ENCODE results near the gene EXOC6. TPM values are rescaled to one million over a fixed set of nuclear protein-coding genes. Genes with fewer than 3 reads are reported as not detected.

The EXOC6 gene
- total RNA-seq, 1 experiment from 2014 or later = 9.3 TPM

DNA sequence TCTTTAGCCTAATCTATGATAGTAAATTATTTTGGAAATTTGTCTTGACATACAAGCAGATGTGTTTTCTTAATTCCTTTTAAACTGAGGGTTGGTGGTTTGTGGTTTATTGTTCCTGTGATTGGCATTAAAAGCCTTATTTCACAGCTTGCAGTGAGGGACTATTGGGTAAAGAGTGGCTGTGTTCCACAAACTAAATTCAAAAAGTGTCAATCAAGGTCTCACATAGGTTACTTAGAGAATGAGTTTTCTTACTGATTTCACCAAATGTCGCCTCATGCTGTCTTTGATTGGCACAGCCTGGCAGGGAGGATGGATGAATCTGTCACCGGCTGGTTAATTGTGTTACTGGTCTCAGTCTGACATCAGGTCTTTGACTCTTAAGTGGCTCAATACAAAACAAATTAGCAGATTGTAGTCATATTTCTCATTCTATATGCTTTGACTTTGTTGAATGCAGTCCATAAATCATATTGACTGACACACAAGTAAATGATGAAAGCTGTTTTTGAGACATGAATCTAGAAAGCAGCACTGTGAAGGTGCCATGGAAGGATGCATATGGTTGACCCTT lies 145.5 kb downstream of the EXOC6 start:
- intact Hi-C loops (cut with micrococcal nuclease; ENCODE audit: unreplicated experiment) = no loop called here
- no peak for TF ChIP-seq EZH2 (IDR thresholded peaks at IDR 0.05; ENCODE audit: low read depth)
- TF ChIP-seq, protein P1, sequence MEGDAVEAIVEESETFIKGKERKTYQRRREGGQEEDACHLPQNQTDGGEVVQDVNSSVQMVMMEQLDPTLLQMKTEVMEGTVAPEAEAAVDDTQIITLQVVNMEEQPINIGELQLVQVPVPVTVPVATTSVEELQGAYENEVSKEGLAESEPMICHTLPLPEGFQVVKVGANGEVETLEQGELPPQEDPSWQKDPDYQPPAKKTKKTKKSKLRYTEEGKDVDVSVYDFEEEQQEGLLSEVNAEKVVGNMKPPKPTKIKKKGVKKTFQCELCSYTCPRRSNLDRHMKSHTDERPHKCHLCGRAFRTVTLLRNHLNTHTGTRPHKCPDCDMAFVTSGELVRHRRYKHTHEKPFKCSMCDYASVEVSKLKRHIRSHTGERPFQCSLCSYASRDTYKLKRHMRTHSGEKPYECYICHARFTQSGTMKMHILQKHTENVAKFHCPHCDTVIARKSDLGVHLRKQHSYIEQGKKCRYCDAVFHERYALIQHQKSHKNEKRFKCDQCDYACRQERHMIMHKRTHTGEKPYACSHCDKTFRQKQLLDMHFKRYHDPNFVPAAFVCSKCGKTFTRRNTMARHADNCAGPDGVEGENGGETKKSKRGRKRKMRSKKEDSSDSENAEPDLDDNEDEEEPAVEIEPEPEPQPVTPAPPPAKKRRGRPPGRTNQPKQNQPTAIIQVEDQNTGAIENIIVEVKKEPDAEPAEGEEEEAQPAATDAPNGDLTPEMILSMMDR (conservative IDR thresholded peaks at IDR 0.05) = no peak
- H3K4me2 ChIP-seq = no peak overlapping the region

DNA sequence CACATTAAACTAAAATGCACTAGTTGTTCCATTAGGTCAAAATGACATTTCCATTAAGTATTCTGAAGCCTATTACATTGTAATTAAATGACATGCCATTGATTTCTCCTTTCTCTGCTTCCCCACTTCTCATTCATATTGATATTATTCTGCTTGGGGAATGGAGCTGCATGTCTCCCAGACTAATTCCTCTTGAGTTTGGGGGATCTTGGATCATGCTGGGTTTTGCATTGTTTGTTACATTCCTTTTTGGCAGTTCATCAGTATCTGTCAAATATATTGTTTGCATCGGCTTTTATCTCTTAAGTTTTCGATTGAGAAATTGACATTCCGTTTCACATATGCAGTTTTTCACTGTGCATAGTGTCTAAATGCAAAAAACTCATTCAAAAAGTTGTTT lies 147.2 kb downstream of the EXOC6 start:
- H3K4me3 ChIP-seq = no peak overlapping the region
- no peaks in the 10 kb centered on the region for H3K27me3 ChIP-seq (ENCODE audit: insufficient read depth, low read depth)
- ChIA-PET POLR2A (ENCODE audit: unreplicated experiment) (no interaction called here), CTCF (no interaction called here)
- H2AFZ ChIP-seq = no peak overlapping the region
- no peak for DNase-seq
- TF ChIP-seq EZH2 (IDR thresholded peaks at IDR 0.05; ENCODE audit: low read depth) = no peak
- TF ChIP-seq, protein P1 (conservative IDR thresholded peaks at IDR 0.05) = no peak
- H3F3A ChIP-seq (ENCODE audit: insufficient read depth, low read depth) = no peaks in the 10 kb centered on the region
- H3K9me2 ChIP-seq (ENCODE audit: insufficient read depth) = no peaks in the 10 kb centered on the region
- intact Hi-C loops (cut with micrococcal nuclease; ENCODE audit: unreplicated experiment) = no loop called here
- H3K4me1 ChIP-seq (replicated peaks; ENCODE audit: insufficient read depth) = no peaks in the 10 kb centered on the region
- H3K79me2 ChIP-seq (ENCODE audit: low read depth) = no peaks in the 10 kb centered on the region
- BruUV-seq (replicated peaks) = no TSS peak
- H4K20me1 ChIP-seq (ENCODE audit: insufficient read depth) = no peaks in the 10 kb centered on the region
- no peaks in the 10 kb centered on the region for H3K9me3 ChIP-seq (ENCODE audit: insufficient read depth, low read depth)
- no peak overlapping the region for H3K4me2 ChIP-seq
- no peaks in the 10 kb centered on the region for H3K36me3 ChIP-seq (ENCODE audit: low read depth)
- H3K27ac ChIP-seq = no peak overlapping the region

More for the DNA sequence above, 145.5 kb downstream of the EXOC6 start:
- H2AFZ ChIP-seq = no peak overlapping the region
- DNase-seq = no peak
- H3K36me3 ChIP-seq (ENCODE audit: low read depth) = no peaks in the 10 kb centered on the region
- H3K27me3 ChIP-seq (ENCODE audit: insufficient read depth, low read depth) = no peaks in the 10 kb centered on the region
- H3K4me3 ChIP-seq = no peak overlapping the region
- H3K9me2 ChIP-seq (ENCODE audit: insufficient read depth) = no peaks in the 10 kb centered on the region
- no peaks in the 10 kb centered on the region for H3K79me2 ChIP-seq (ENCODE audit: low read depth)
- H4K20me1 ChIP-seq (ENCODE audit: insufficient read depth) = no peaks in the 10 kb centered on the region
- POLR2A ChIA-PET (ENCODE audit: unreplicated experiment) = no interaction called here
- H3K9me3 ChIP-seq (ENCODE audit: insufficient read depth, low read depth) = no peaks in the 10 kb centered on the region
- no peaks in the 10 kb centered on the region for H3F3A ChIP-seq (ENCODE audit: insufficient read depth, low read depth)
- CTCF ChIA-PET = no interaction called here
- no TSS peak for BruUV-seq (replicated peaks)
- no peaks in the 10 kb centered on the region for H3K4me1 ChIP-seq (replicated peaks; ENCODE audit: insufficient read depth)
- H3K27ac ChIP-seq = no peak overlapping the region

DNA sequence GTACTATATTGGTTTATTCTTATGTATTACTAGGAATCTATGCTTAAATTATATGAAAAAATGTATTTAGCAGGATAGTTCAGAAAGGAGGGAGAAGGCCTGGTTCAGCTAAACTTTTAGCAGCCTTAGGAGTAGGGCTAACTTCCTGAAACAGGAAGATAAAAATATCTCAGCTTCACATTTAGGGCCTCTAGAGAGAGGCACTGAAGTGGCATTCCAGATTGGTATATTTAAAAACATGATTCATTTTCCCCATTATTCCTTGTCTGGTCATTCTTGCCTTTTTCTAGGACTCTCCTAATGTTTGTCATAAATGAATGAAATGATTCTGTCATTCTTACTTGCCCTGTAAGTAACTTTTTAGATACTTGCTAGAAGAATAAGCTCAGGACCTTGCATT lies 149.3 kb downstream of the EXOC6 start:
- Histone ChIP-seq H3K27me3 (ENCODE audit: insufficient read depth, low read depth) (no peaks in the 10 kb centered on the region), H3K9me2 (ENCODE audit: insufficient read depth) (no peaks in the 10 kb centered on the region), H3K9me3 (ENCODE audit: insufficient read depth, low read depth) (no peaks in the 10 kb centered on the region), H3F3A (ENCODE audit: insufficient read depth, low read depth) (no peaks in the 10 kb centered on the region), H3K79me2 (ENCODE audit: low read depth) (no peaks in the 10 kb centered on the region), H2AFZ (no peak overlapping the region), H3K4me1 (replicated peaks; ENCODE audit: insufficient read depth) (no peaks in the 10 kb centered on the region), H3K27ac (no peak overlapping the region), H4K20me1 (ENCODE audit: insufficient read depth) (no peaks in the 10 kb centered on the region), H3K36me3 (ENCODE audit: low read depth) (no peaks in the 10 kb centered on the region), H3K4me2 (no peak overlapping the region), H3K4me3 (no peak overlapping the region)
- intact Hi-C loops (cut with micrococcal nuclease; ENCODE audit: unreplicated experiment) = no loop called here
- no TSS peak for BruUV-seq (replicated peaks)
- POLR2A ChIA-PET (ENCODE audit: unreplicated experiment) = no interaction called here
- no peak for TF ChIP-seq EZH2 (IDR thresholded peaks at IDR 0.05; ENCODE audit: low read depth)
- TF ChIP-seq, protein P1 (conservative IDR thresholded peaks at IDR 0.05) = no peak
- no peak for DNase-seq
- CTCF ChIA-PET = no interaction called here

Data from PC-9 (cell line).